CD4-positive, CD25-positive, alpha-beta regulatory T cell (primary cell): ENCODE results near the gene SOWAHA. TPM values are rescaled to one million over a fixed set of nuclear protein-coding genes. Genes with fewer than 3 reads are reported as not detected.

Experiments
- polyA plus RNA-seq, 4 donors: library from polyadenylated mRNA; unstranded; fragments of 300-500 nt; fragmentation: Illumina TruSeq; gene quantifications; one replicate each; pipeline ENCODE4 v1.2.3, GENCODE V29; 2021
- total RNA-seq: library from RNA; stranded (reverse); gene quantifications from one replicate; pipeline ENCODE4 v1.2.3, GENCODE V29; 2022

The SOWAHA gene
- total and polyA plus RNA-seq, 5 donors from 2014 or later, result not detected

Other genes with a start within 250 kb of the SOWAHA start
- gene IL13, start 155.1 kb upstream of the SOWAHA start, total RNA-seq, result 0.84 TPM
- not detected for gene IL13, start 155.1 kb upstream of the SOWAHA start, polyA plus RNA-seq
- gene IL4, start 139.3 kb upstream of the SOWAHA start, total RNA-seq, result 2.1 TPM
- 1 to 10 TPM in 1 of 4 donors, not detected in 3; 1.6 TPM for gene IL4, start 139.3 kb upstream of the SOWAHA start, polyA plus RNA-seq
- 12.5 TPM for gene KIF3A, start 75.8 kb upstream of the SOWAHA start, total RNA-seq
- gene KIF3A, start 75.8 kb upstream of the SOWAHA start, polyA plus RNA-seq, result 10 to 100 TPM in 3 of 4 donors, 1 to 10 TPM in 1; 9.9 to 13.2 (median 11.6) TPM
- gene CCNI2, start 65.9 kb upstream of the SOWAHA start, total RNA-seq, result 9.2 TPM
- gene CCNI2, start 65.9 kb upstream of the SOWAHA start, polyA plus RNA-seq, result 1 to 10 TPM; 2.1 to 2.8 (median 2.6) TPM
- 12.4 TPM for gene SEPTIN8, start 36.1 kb upstream of the SOWAHA start, total RNA-seq
- 1 to 10 TPM in 2 of 4 donors, under 1 TPM in 2; 0.46 to 1.5 (median 0.99) TPM for gene SEPTIN8, start 36.1 kb upstream of the SOWAHA start, polyA plus RNA-seq
- gene SHROOM1, start 17.3 kb downstream of the SOWAHA start, total RNA-seq, result 0.12 TPM
- not detected for gene SHROOM1, start 17.3 kb downstream of the SOWAHA start, polyA plus RNA-seq
- gene GDF9, start 53.2 kb downstream of the SOWAHA start, total RNA-seq, result 0.35 TPM
- gene GDF9, start 53.2 kb downstream of the SOWAHA start, polyA plus RNA-seq, result under 1 TPM in 3 of 4 donors, not detected in 1; 0.11 to 0.24 (median 0.24) TPM
- gene UQCRQ, start 53.3 kb downstream of the SOWAHA start, total RNA-seq, result 88.5 TPM
- gene UQCRQ, start 53.3 kb downstream of the SOWAHA start, polyA plus RNA-seq, result 100 to 1,000 TPM; 555 to 604 (median 574) TPM
- gene LEAP2, start 60.4 kb downstream of the SOWAHA start, total RNA-seq, result 1.3 TPM
- 1 to 10 TPM in 2 of 4 donors, under 1 TPM in 1, not detected in 1; 0.44 to 1.8 (median 1.5) TPM for gene LEAP2, start 60.4 kb downstream of the SOWAHA start, polyA plus RNA-seq
- gene AFF4, start 150.3 kb downstream of the SOWAHA start, total RNA-seq, result 74.8 TPM
- gene AFF4, start 150.3 kb downstream of the SOWAHA start, polyA plus RNA-seq, result 10 to 100 TPM; 13.5 to 20.8 (median 16.8) TPM
- 20.0 TPM for gene ZCCHC10, start 213.2 kb downstream of the SOWAHA start, total RNA-seq
- 10 to 100 TPM; 38.7 to 54.0 (median 44.4) TPM for gene ZCCHC10, start 213.2 kb downstream of the SOWAHA start, polyA plus RNA-seq
- gene HSPA4, start 238.7 kb downstream of the SOWAHA start, total RNA-seq, result 47.9 TPM
- 10 to 100 TPM; 32.8 to 39.0 (median 36.0) TPM for gene HSPA4, start 238.7 kb downstream of the SOWAHA start, polyA plus RNA-seq